NCI-H128 (cell line): Measurements from ENCODE around the gene AQP2.

Experiments used
- DNase-seq: peaks from one replicate; lab custom pipeline; 2025; ENCODE audit not compliant: unreplicated experiment; lab: John Stamatoyannopoulos, UW

AQP2 gene

GRCh38 chr12:49950273-49951251, at the start of gene AQP2:
Gene AQP2 (plus strand): TSS chr12:49950737. CDS start chr12:49950831, 94 bp downstream.
- DNase-seq, result no peak

- DNase-seq, result no peak
Measured at GRCh38 chr12:49901026-49901425, 49.5 kb upstream of the AQP2 start.

GRCh38 chr12:49901986-49902385, 48.6 kb upstream of the AQP2 start:
- no peak for DNase-seq

GRCh38 chr12:49902399-49903350, 47.9 kb upstream of the AQP2 start:
- no peak for DNase-seq

GRCh38 chr12:49903351-49903699, 47.2 kb upstream of the AQP2 start:
- no peak for DNase-seq

- peak; percentile 76 for DNase-seq
Measured at GRCh38 chr12:49903700-49904423, 46.7 kb upstream of the AQP2 start, which contains the start of gene FAIM2. Gene FAIM2 (minus strand): TSS chr12:49903900. CDS start chr12:49903792, 108 bp downstream.

- no peak for DNase-seq
Measured at GRCh38 chr12:49904601-49905000, 45.9 kb upstream of the AQP2 start.

- DNase-seq, result no peak
Measured at GRCh38 chr12:49905718-49906314, 44.7 kb upstream of the AQP2 start.

- DNase-seq, result no peak
Measured at GRCh38 chr12:49907352-49907751, 43.2 kb upstream of the AQP2 start.

GRCh38 chr12:49909356-49909755, 41.2 kb upstream of the AQP2 start:
- no peak for DNase-seq

- DNase-seq, result no peak
Measured at GRCh38 chr12:49909826-49910225, 40.7 kb upstream of the AQP2 start.

GRCh38 chr12:49910331-49911212, 40.0 kb upstream of the AQP2 start:
- no peak for DNase-seq

- no peak for DNase-seq
Measured at GRCh38 chr12:49911213-49911605, 39.3 kb upstream of the AQP2 start.

- no peak for DNase-seq
Measured at GRCh38 chr12:49912345-49913255, 37.9 kb upstream of the AQP2 start.

GRCh38 chr12:49916129-49916919, 34.2 kb upstream of the AQP2 start:
- DNase-seq, result no peak

- no peak for DNase-seq
Measured at GRCh38 chr12:49917166-49917787, 33.3 kb upstream of the AQP2 start.

GRCh38 chr12:49917788-49918173, 32.8 kb upstream of the AQP2 start:
- DNase-seq, result no peak
